ENCODE measurements around the gene DNASE1L3. TPM values are rescaled to one million over a fixed set of nuclear protein-coding genes. Genes with fewer than 3 reads are reported as not detected.
A peak's percentile ranks its signal among the peaks of the same experiment; 100 is the strongest.
"Not testable (repeated sequence)": the region's sequence is repeated elsewhere in the genome, so short reads cannot be mapped to it uniquely, and the experiment has no call there.

The DNASE1L3 gene
- total and polyA plus RNA-seq, 11 donors, result 0.44 to 4.1 (median 1.2) TPM

- no peak for TF ChIP-seq POLR2A (IDR thresholded peaks at IDR 0.05)
- TF ChIP-seq CTCF (IDR thresholded peaks at IDR 0.05), result no peak
- no peak for ATAC-seq
- Histone ChIP-seq H3K27ac (no peak overlapping the region), H3K9me3 (no peaks in the 10 kb centered on the region), H3K4me3 (no peak overlapping the region), H3K4me1 (peaks cover 0 to 28% (median 0%) of the 10 kb centered on the region in 12 donors), H3K36me3 (no peaks in the 10 kb centered on the region), H3K27me3 (no peaks in the 10 kb centered on the region)
- WGBS, 4 donors, result 90 to 94% (median 91%) methylated on average over 6 of the region's 6 CpGs
- intact Hi-C loops (cut with DNase I), result loop anchor here in 1 of 10 donors (10.0 kb wide), 1 partner anchor 51 kb away; no protein-coding TSS in a partner anchor
- DNase-seq, result no peak
Measured at GRCh38 chr3:58243976-58244585, 33.3 kb upstream of the DNASE1L3 start.

DNA sequence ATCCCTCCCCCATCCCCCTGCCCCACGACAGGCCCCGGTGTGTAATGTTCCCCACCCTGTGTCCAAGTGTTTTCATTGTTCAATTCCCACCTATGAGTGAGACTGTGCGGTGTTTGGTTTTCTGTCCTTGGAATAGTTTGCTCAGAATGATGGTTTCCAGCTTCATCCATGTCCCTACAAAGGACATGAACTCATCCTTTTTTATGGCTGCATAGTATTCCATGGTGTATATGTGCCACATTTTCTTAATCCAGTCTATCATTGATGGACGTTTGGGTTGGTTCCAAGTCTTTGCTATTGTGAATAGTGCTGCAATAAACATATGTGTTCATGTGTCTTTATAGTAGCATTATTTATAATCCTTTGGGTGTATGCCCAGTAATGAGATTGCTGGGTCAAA, 32.1 kb upstream of the DNASE1L3 start:
- ATAC-seq, H3K27me3 ChIP-seq, H3K4me3 ChIP-seq, H3K9me3 ChIP-seq, H3K27ac ChIP-seq, H3K36me3 ChIP-seq, DNase-seq: not testable (repeated sequence)
- H3K4me1 ChIP-seq, result peaks cover 0 to 36% (median 6%) of the 10 kb centered on the region in 12 donors
- intact Hi-C loops (cut with DNase I), result loop anchor here in 1 of 10 donors (10.0 kb wide), 1 partner anchor 52 kb away; no protein-coding TSS in a partner anchor
- 72 to 91% (median 74%) methylated on average over 4 of the region's 4 CpGs for WGBS, 4 donors

GRCh38 chr3:58242340-58242739, 31.6 kb upstream of the DNASE1L3 start:
- H3K4me3 ChIP-seq, result no peak overlapping the region
- H3K27me3 ChIP-seq, result no peaks in the 10 kb centered on the region
- WGBS, 4 donors, result 50 to 75% (median 57%) methylated on average over 1 of the region's 1 CpG
- no peaks in the 10 kb centered on the region for H3K9me3 ChIP-seq
- H3K36me3 ChIP-seq, result no peaks in the 10 kb centered on the region
- intact Hi-C loops (cut with DNase I), result loop anchor here in 1 of 10 donors (10.0 kb wide), 1 partner anchor 52 kb away; no protein-coding TSS in a partner anchor
- DNase-seq, result peak in 1 of 5 donors; percentile 28
- TF ChIP-seq CTCF (IDR thresholded peaks at IDR 0.05) (no peak), POLR2A (IDR thresholded peaks at IDR 0.05) (no peak)
- peak overlapping the region in 1 of 12 donors; percentile 29 for H3K27ac ChIP-seq
- ATAC-seq, result peak in 3 of 4 donors; percentile 29 to 52 (median 37)
- H3K4me1 ChIP-seq, result peaks cover 0 to 36% (median 6%) of the 10 kb centered on the region in 12 donors

GRCh38 chr3:58241306-58242044, 30.7 kb upstream of the DNASE1L3 start:
- H3K27me3 ChIP-seq, result no peaks in the 10 kb centered on the region
- no peaks in the 10 kb centered on the region for H3K9me3 ChIP-seq
- no peak for DNase-seq
- WGBS, 4 donors, result 93 to 95% (median 93%) methylated on average over 4 of the region's 4 CpGs
- ATAC-seq, result no peak
- TF ChIP-seq CTCF (IDR thresholded peaks at IDR 0.05), result no peak
- no peak for TF ChIP-seq POLR2A (IDR thresholded peaks at IDR 0.05)
- no peaks in the 10 kb centered on the region for H3K36me3 ChIP-seq
- peak overlapping the region in 2 of 12 donors; percentile 17 to 29 for H3K27ac ChIP-seq
- intact Hi-C loops (cut with DNase I), result loop anchor here in 1 of 10 donors (10.0 kb wide), 1 partner anchor 53 kb away; no protein-coding TSS in a partner anchor
- H3K4me1 ChIP-seq, result peaks cover 0 to 41% (median 10%) of the 10 kb centered on the region in 12 donors
- H3K4me3 ChIP-seq, result no peak overlapping the region

Data from heart left ventricle (tissue), 16 donors.